GM21360 (cell line): ENCODE measurements around the gene BMP2K.

Experiments
- ATAC-seq: cut with Tn5 transposase; IDR thresholded peaks from one replicate; pipeline ENCODE4 v1.9.1; 2021; ENCODE audit warnings: mild to moderate bottlenecking, moderate library complexity; ENCODE audit not compliant: unreplicated experiment

The BMP2K gene

DNA sequence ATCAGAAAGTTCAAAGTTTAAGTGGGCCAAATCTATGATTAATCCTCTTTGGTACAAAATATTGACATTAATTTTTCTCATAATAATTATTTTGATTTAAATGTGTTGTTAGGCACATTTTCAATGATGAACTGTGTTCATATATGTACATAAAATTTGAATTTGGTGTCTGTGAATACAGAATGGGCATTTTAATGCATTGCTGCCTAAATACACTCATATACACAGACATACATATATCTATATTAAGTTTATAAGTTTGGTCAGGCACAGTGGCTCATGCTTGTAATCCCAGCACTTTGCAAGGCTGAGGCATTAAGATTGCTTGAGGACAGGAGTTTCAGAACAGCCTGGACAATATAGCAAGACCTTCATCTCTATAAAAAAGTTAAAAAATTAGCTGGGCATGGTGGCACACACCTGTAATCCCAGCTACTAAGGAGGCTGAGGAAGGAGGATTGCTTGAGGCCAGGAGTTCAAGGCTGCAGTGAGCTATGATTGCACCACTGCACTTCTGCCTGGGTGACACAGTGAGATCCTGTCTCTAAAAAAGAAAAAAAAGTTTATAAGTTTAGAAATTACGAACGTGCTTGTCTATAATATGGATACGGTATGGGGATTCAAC lies 12.3 kb upstream of the BMP2K start:
- no peak for ATAC-seq

DNA sequence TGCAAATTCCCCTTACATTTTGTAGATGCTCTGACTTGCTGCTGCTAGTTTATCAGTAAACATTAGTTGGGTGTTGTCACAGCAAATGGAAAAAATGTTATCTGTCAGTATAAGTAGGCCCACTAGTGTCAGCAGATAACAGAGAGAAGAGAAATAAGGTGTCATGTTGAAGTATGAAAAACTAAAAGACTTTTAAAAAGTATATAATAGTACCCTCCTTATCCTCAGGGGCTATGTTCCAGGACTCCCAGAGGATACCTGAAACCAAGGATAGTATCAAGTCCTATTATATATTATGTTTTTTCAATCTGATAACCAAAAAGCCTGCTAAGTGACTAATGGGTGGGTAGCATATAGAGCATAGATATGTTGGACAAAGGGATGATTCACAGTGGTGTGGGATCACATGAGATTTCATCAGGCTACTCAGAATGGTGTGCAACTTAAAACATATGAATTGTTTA lies 11.6 kb upstream of the BMP2K start:
- ATAC-seq = no peak

- ATAC-seq = no peak
Observed at GRCh38 chr4:78765432-78766006, 10.6 kb upstream of the BMP2K start.

DNA sequence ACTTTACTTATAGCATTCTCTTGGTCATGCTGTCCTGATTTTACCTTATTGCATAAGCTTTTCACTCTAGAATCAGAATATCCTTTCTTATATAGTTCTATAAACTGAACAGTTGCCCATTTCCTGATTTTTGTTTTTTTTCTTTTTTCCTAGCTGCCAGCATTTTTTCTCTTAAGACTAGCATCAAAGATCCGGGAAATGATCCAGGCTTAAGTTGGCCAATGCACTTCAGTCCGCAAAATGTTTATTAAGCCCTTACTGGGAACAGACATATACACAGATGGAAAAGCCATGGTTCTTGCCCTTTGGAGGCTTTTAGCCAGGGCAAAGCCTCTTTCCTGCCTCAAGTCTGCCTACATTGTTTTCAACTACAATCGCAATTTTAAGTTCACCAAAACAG lies 10.1 kb upstream of the BMP2K start:
- no peak for ATAC-seq

- peak; percentile 80 for ATAC-seq
Observed at GRCh38 chr4:78766650-78767049, 9.5 kb upstream of the BMP2K start.

DNA sequence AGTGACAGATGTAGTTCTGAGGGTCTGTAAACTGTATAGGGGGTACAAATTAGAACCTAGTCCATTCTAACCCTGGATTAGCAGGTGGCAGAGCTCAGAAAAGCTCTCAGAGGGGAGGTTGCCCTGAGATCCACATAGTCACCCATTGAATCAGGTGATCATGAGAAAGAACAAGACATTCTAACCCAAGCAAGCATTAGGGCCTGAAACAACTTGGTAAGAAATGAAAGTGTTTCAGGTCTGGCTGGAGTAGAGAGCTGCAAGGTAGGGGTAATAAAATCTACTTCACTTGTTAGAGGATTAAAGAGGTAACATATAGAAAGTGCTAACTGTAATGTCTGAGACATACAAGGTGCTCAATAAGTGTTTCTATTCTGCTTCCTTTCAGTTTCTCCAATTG lies 8.8 kb upstream of the BMP2K start:
- ATAC-seq = peak; percentile 54

- no peak for ATAC-seq
Observed at GRCh38 chr4:78768452-78769180, 7.5 kb upstream of the BMP2K start.

- no peak for ATAC-seq
Observed at GRCh38 chr4:78770091-78770642, 6.0 kb upstream of the BMP2K start.

DNA sequence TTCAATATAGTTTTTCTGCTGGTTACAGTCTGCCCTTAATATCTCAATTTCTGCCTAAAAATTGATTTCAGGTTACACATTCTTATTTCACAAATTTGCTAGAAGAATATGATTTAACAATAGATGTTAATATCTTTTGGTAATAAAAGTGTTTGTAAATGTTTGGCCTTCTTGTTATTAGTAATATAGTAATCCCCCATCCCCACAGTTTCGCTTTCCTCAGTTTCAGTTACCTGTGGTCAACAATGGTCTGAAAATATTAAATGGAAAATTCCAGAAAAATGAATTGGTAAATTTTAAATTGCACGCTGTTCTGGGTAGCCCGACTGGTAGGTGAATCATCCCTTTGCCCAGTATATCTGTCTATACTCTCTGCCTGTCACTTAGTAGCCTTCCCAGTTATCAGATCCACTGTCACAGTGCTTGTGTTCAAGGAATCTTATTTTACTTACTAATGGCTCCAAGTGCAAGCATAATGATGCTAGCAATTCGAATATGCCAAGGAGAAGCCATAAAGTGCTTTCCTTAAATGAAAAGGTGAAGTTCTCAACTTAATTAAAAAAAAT lies 3.5 kb upstream of the BMP2K start:
- no peak for ATAC-seq

- no peak for ATAC-seq
Observed at GRCh38 chr4:78774417-78774816, 1.7 kb upstream of the BMP2K start.

- peak; percentile 43 for ATAC-seq
Observed at GRCh38 chr4:78775303-78776078, 659 bp upstream of the BMP2K start.

DNA sequence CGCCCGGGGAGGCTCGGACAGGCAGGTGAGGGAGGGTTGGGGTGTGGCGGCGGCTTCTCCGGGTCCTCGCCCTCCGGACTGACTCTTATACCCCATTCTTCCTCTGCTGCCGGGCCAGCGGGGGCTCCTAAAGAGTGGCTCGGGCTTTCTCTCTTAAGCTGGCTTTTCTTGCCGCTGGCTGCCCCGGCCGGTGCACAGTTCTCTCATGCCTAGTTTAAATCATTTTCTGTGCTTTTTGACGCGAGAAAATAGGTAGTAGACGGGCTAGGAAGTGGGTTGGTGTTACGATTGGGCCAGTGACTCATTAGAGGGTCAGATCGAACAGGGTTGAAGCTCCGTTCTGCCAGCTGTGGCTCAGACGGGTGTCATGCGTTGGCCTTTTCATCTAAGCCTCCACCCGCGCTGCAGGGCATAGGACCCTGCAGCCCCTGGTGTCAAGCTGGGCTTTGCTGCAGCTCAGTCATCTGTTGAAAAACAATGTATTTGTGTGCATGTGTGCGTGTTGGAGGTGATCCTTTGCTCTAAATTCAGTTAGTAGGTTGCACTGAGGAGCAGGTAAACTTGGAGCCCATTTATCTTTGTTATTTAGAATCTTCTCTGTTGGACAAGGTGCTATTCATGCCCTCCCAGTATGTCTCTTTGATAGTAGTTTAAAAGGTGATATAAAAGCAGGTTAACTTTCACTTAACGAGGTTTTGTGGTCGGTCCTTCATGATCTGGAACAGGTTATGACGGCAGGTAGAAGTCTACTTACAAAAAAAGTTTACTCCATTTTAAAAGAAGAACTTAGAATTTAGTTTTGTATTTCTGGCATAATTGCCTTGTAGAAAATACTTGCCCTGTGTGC lies 802 bp downstream of the BMP2K start:
- ATAC-seq = peak; percentile 24

DNA sequence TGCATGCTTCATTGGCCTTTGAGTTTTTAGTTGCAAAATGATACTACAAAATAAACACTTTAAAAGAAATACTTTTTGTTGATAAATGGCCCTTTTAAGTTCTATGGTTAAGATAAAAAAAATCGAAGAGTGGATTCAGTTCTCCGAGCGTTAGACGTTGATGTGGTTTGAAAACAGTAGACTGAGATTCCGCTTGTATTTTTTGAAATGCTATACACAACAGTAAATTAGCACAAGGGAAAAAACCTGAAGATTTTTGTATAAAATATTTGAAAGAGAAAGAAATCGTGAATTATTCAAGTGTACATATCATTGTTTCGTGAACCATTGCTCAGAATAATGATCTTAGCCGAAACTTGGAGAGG lies 1.4 kb downstream of the BMP2K start:
- ATAC-seq = no peak

GRCh38 chr4:78778530-78778929 lies 2.4 kb downstream of the BMP2K start:
- ATAC-seq = no peak

GRCh38 chr4:78779280-78779679 lies 3.1 kb downstream of the BMP2K start:
- peak; percentile 26 for ATAC-seq

GRCh38 chr4:78780093-78780492 lies 3.9 kb downstream of the BMP2K start:
- ATAC-seq = no peak

DNA sequence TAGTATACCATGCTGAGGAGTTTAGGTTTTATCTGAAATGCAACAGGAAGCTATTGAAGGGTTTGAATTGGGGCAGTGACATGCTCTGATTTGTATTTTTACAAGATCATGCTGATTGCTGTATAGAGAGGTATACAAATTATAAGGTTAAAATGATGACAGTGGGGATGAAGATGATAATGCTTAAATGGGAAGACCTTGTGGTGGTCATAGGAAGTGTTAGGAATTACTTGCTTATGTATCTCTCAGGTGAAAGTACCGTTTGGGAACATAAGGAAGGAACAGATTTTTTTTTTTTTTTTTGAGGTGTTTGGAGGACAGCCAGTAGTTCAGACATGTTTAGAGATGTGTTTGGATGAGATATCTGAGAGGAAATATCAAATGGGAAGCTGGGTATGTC lies 5.0 kb downstream of the BMP2K start:
- no peak for ATAC-seq

- ATAC-seq = no peak
Observed at GRCh38 chr4:78781924-78782323, 5.8 kb downstream of the BMP2K start.

GRCh38 chr4:78784236-78784865 lies 8.2 kb downstream of the BMP2K start:
- ATAC-seq = no peak
